Thyroid gland (tissue), 4 donors: Measurements from ENCODE around the gene SLC7A5. TPM values are rescaled to one million over a fixed set of nuclear protein-coding genes. Genes with fewer than 3 reads are reported as not detected.

Experiments
- DNase-seq, 2 donors: peaks; one replicate each; pipeline ENCODE4 v3.0.0-alpha.2; 2019
- H3K27ac ChIP-seq, 3 donors: fragments of 200-600 bp; sonication (generic); 1 replicate in 2 of 3; 2 replicates in 1 of 3; pipeline ENCODE4 v1.5.1; 2016 to 2019; ENCODE audit warnings: mild to moderate bottlenecking in 1 of 3, moderate library complexity in 1 of 3
- H3K27me3 ChIP-seq: fragments of 200-600 bp; sonication (generic); one replicate; pipeline ENCODE4 v1.5.1; 2019
- H3K36me3 ChIP-seq, 2 donors: fragments of 200-600 bp; sonication (generic); one replicate each; pipeline ENCODE4 v1.5.1; 2016 to 2019
- H3K4me1 ChIP-seq, 2 donors: fragments of 200-600 bp; sonication (generic); one replicate each; pipeline ENCODE4 v1.5.1; 2017 to 2019
- H3K4me3 ChIP-seq, 3 donors: fragments of 200-600 bp; sonication (generic); replicated peaks in 1 of 3; 1 replicate in 2 of 3; 2 replicates in 1 of 3; pipeline ENCODE4 v1.5.1; 2016; ENCODE audit warnings: mild to moderate bottlenecking in 1 of 3
- H3K9me3 ChIP-seq: fragments of 200-600 bp; sonication (generic); one replicate; pipeline ENCODE4 v1.5.1; 2017
- CTCF ChIP-seq, 6 experiments: fragments of 200-600 bp in 3 of 6; fragments of 450-650 bp in 3 of 6; sonication (generic) in 3 of 6; IDR thresholded peaks; one replicate each; pipeline ENCODE4 v1.5.1; 2016 to 2019; ENCODE audit warnings: antibody characterized with exemption in 6 of 6, mild to moderate bottlenecking in 2 of 6, inconsistent platforms in 1 of 6, moderate library complexity in 1 of 6
- POLR2A ChIP-seq, 2 donors: fragments of 450-650 bp; IDR thresholded peaks; one replicate each; pipeline ENCODE4 v1.6.1; 2017; ENCODE audit warnings: antibody characterized with exemption in 2 of 2, mild to moderate bottlenecking in 2 of 2, moderate library complexity in 1 of 2
- WGBS, 2 donors: methylation state at CpG; one replicate each; pipeline ENCODE4 v1.1.5; 2017; 5-methylcytosine and 5-hydroxymethylcytosine counted together
- intact Hi-C: fragments of 100-400 bp; cut with DNase I; formaldehyde crosslinking; loops from one replicate; pipeline ENCODE4 v1.15.1; 2023
- total RNA-seq, 4 donors: library from RNA; depleted of rRNA; stranded (reverse); fragments of >200 nt; gene quantifications; one replicate each; pipeline ENCODE4 v1.2.3, GENCODE V29; 2016

The SLC7A5 gene
- total RNA-seq, 4 donors from 2014 or later, result 1.1 to 5.2 (median 2.2) TPM

- no peaks in the 10 kb centered on the region for H3K36me3 ChIP-seq
- H3K4me1 ChIP-seq, result peaks cover 14 to 18% of the 10 kb centered on the region in 2 donors
- no peaks in the 10 kb centered on the region for H3K27me3 ChIP-seq
- no peak overlapping the region for H3K27ac ChIP-seq
- H3K4me3 ChIP-seq, result no peak overlapping the region
- intact Hi-C loops, result loop anchor here (5.0 kb wide), 1 partner anchor 58 kb away; no protein-coding TSS in a partner anchor
- TF ChIP-seq CTCF (IDR thresholded peaks at IDR 0.05) (no peak), POLR2A (IDR thresholded peaks at IDR 0.05) (no peak)
- 76 to 85% methylated on average over 17 to 29 of the region's 29 CpGs for WGBS, 2 donors
- no peaks in the 10 kb centered on the region for H3K9me3 ChIP-seq
- no peak for DNase-seq
Observed at GRCh38 chr16:87840271-87840978, 28.9 kb downstream of the SLC7A5 start.

GRCh38 chr16:87839542-87840270 lies 29.6 kb downstream of the SLC7A5 start:
- no peaks in the 10 kb centered on the region for H3K27me3 ChIP-seq
- peaks cover 14 to 18% of the 10 kb centered on the region in 2 donors for H3K4me1 ChIP-seq
- no peak overlapping the region for H3K4me3 ChIP-seq
- DNase-seq, result no peak
- intact Hi-C loops, result loop anchor here (5.0 kb wide), 1 partner anchor 57 kb away; no protein-coding TSS in a partner anchor
- 88 to 89% methylated on average over 28 to 32 of the region's 34 CpGs for WGBS, 2 donors
- H3K9me3 ChIP-seq, result no peaks in the 10 kb centered on the region
- no peak for TF ChIP-seq CTCF (IDR thresholded peaks at IDR 0.05)
- H3K27ac ChIP-seq, result peak overlapping the region in 1 of 3 donors; percentile 12
- no peaks in the 10 kb centered on the region for H3K36me3 ChIP-seq

- H3K9me3 ChIP-seq, result no peaks in the 10 kb centered on the region
- peaks cover 14 to 17% of the 10 kb centered on the region in 2 donors for H3K4me1 ChIP-seq
- intact Hi-C loops, result no loop called here
- TF ChIP-seq POLR2A (IDR thresholded peaks at IDR 0.05) (no peak), CTCF (IDR thresholded peaks at IDR 0.05) (no peak)
- H3K27ac ChIP-seq, result peak overlapping the region in 1 of 3 donors; percentile 12
- WGBS, 2 donors, result 83 to 91% methylated on average over 8 to 13 of the region's 27 CpGs
- peak in 1 of 2 donors; percentile 72 for DNase-seq
- no peaks in the 10 kb centered on the region for H3K27me3 ChIP-seq
- H3K36me3 ChIP-seq, result no peaks in the 10 kb centered on the region
- H3K4me3 ChIP-seq, result no peak overlapping the region
Observed at GRCh38 chr16:87838643-87839541, 30.4 kb downstream of the SLC7A5 start.

- Histone ChIP-seq H3K27ac (no peak overlapping the region), H3K27me3 (no peaks in the 10 kb centered on the region), H3K36me3 (no peaks in the 10 kb centered on the region), H3K9me3 (no peaks in the 10 kb centered on the region), H3K4me1 (peaks cover 9 to 11% of the 10 kb centered on the region in 2 donors), H3K4me3 (no peak overlapping the region)
- WGBS, 2 donors, result 79 to 85% methylated on average over 15 to 21 of the region's 21 CpGs
- no peak for TF ChIP-seq CTCF (IDR thresholded peaks at IDR 0.05)
- TF ChIP-seq POLR2A (IDR thresholded peaks at IDR 0.05), result no peak
- intact Hi-C loops, result no loop called here
- DNase-seq, result no peak
Observed at GRCh38 chr16:87837627-87838289, 31.5 kb downstream of the SLC7A5 start.
